HG03457 (cell line): ENCODE measurements around the gene IWS1.
"Not testable (repeated sequence)": the region's sequence is repeated elsewhere in the genome, so short reads cannot be mapped to it uniquely, and the experiment has no call there.

Source experiments
- ATAC-seq: cut with Tn5 transposase; IDR thresholded peaks from one replicate; pipeline ENCODE4 v1.9.1; 2021; ENCODE audit warnings: moderate number of reproducible peaks; ENCODE audit not compliant: unreplicated experiment

IWS1 gene

DNA sequence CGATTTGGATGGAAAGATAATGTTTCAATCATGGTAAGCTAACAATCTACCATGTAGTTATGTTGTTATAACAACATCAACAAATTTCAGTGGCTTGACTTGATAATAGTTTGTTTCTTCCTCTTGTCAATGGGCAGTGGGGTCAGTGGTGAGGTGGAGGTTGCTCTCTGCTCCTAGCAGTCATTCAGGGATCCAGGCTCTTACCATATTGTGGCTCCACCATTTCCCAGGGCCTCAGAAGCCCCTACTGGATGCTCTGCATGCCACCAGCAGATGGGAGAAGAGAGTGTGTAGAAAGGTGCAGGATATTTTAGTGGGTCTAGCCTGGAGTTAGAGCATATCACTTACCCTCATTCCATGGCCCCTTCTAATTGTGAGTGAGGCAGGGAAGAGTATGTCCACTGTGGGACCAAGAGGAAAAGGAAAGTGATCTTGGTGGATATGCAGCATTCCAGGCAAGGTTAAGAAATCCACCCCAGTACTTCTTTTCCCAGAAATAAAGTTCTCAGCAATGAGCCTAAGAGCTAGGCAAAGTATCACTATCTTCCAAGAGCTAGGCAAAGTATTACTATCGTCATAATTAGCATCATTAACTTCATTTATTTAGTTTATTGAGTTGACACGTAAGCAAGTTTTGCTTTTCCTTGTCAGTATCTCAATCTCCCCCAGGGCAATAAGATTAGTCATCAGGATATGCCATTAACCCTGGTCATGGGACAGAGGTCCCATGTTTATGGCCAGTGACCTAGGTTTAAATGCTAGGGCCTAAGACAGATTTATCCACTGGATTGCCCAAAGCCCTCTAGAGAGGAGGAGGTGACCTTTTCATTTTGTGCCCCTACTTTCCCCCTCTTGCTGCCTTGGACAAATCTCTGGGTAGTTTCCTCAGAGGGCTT lies 4.2 kb upstream of the IWS1 start:
- ATAC-seq = no peak

- ATAC-seq = not testable (repeated sequence)
These were observed 3.1 kb upstream of the IWS1 start for GRCh38 chr2:127529416-127529815.

- ATAC-seq = no peak
These were observed 2.2 kb upstream of the IWS1 start for GRCh38 chr2:127528487-127528886.

- no peak for ATAC-seq
These were observed 914 bp upstream of the IWS1 start for GRCh38 chr2:127527001-127527804.

- ATAC-seq = peak; percentile 4
These were observed 578 bp downstream of the IWS1 start for GRCh38 chr2:127525691-127526131.

- not testable (repeated sequence) for ATAC-seq
These were observed 2.0 kb downstream of the IWS1 start for GRCh38 chr2:127524198-127524834.

- ATAC-seq = no peak
These were observed 2.9 kb downstream of the IWS1 start for GRCh38 chr2:127523269-127523939.

- no peak for ATAC-seq
These were observed 5.9 kb downstream of the IWS1 start for GRCh38 chr2:127520424-127520823.

DNA sequence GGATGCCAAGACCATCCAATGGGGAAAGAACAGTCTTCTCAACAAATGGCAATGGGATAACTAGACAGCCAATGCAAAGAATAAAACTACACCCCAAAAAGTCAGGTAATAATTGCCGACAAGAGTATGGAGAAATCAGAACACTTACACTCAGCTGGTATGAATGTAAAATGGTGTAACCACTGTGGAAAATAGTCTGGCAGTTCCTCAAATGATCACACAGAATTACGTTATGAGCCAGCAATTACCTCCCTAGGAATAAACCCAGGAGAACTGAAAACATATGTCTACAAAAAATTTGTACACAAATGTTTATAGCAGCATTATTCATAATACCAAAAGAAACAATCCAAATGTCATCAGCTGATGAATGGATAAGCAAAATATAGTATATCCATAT lies 8.8 kb downstream of the IWS1 start:
- ATAC-seq = no peak

DNA sequence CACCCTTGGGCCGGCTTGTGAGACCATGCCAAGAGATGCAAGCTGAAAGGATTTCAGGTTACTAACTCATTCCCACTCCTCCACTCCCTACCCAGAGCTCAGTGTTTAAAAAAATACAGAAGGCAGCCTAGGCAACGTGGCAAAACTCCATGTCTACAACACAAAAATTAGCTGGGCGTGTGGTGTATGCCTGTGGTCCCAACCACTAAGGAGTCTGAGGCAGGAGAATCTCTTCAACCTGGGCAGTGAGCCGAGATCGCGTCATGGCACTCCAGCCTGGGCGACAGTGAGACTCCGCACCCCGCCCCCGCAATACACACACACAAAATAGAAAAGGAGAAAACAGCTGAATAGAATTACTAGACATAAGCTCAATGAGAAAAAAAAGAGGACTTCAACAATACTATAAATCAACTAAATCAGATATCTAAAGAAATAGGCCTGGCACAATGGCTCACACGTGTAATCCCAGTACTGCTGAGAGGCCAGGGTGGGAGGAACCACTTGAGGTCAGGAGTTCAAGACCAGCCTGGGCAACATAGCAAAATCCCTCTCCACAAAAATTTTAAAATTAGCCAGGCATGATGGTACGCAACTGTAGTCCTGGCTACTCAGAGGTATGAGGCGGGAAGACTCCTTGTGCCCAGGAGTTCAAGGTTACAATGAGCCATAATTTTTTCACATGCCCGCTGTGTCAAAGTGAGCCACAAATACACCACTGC lies 10.1 kb downstream of the IWS1 start:
- no peak for ATAC-seq

DNA sequence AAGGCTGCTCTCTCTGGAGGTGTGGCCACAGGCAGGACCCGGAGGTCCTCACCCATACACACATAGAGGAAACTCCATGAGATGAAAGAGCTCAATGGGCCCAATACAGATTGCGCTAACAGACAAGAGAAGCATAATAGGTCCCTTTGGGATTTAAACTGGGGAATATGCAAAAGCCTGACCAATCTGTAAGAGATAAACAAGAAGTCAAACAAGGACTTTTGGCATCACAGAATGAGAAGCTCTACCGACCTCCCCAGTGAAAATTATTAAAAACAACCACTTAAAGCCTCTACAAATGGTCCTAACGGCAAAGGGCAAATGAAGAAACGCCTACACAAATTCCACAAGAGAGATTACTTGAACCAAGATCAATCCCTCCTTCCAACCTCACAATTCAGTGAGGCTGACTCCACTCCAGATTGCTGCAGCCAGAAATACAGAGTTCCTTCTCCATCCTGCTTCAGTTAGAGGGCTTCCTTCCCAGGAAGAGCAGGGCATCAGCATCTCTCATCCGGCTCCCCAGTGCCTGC lies 10.8 kb downstream of the IWS1 start:
- no peak for ATAC-seq

DNA sequence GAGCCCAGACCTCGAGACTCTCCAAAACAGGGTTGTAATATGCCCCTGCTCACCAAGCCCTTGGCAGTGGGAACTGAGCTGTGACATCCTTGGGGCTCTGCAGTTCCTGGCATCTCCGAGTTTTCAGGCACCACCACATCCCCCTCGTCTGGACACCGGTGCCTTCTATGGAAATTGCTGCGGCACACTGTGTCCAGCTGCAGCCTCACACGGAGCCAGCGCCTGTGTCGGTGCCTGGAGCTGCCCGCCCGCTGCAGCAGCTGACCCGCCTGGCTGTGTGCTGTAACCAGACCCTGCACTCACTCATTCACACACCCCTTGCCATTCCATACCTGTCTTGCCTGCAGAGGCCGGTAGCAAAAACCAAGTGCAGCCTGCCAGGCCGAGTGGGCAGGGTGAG lies 11.8 kb downstream of the IWS1 start:
- ATAC-seq = no peak

DNA sequence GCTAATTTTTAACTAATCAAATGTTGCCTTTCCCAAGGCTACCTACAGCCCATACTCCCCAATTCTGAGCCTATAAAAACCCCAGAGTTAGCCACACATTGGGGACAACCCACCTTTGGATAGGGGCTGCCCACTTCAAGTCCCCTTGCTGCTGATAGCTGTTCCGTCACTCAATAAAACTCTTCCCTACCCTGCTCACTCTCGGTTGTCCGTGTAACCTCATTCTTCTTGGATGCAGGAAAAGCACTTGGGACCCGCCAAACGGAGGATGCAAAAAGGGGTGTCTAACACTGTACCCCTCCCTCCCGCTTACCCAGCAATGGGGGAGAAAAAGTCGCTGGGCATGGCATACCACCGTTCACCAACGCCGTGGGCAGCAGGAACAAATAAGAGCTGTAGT lies 12.2 kb downstream of the IWS1 start:
- ATAC-seq = no peak

GRCh38 chr2:127512362-127512761 lies 13.9 kb downstream of the IWS1 start:
- ATAC-seq = no peak

DNA sequence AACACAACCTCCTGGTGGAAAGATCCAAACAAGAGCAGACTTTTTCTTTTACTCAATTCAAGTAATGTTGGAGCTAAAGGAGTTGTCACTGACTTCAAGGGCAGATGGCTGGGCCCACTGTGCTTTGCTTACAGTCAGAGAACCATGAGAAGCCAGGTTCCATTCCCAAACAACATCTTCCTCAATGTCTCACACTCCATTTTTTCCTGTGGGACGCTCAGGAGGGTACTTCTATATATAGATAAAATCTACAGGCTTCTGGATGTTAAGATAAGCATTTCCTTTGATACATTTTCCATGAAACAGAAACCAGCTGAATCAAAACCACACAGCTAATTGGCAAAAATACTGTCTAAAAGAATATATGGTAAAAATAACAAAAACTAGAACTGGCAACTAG lies 14.4 kb downstream of the IWS1 start:
- no peak for ATAC-seq

DNA sequence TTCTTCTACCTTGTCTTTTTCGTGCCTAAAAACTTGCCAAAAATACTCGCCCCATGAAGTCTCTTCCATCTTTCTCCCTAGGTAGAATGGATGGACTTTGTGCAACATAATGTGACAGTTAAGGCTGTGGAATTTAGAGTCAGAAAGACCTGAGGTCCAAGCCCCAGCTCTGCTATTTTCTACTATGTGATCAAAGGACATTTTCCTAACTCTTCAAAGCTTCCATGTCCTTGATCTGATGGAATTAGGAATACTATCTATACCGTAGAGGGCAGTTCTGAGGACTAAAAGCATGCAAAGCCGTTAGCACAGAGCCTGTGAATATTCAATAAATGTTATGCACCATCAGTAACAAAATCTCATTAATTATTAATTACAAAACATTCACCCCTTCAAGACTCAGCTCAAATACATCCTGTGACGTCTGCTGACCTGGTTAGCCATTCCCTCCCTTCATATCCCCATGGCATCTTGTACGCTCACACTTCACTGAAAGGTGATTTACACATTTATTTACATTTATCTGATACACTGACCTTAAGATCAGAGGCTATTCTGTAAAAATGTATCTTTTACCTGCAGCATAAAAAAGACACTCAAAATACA lies 15.1 kb downstream of the IWS1 start:
- ATAC-seq = no peak

DNA sequence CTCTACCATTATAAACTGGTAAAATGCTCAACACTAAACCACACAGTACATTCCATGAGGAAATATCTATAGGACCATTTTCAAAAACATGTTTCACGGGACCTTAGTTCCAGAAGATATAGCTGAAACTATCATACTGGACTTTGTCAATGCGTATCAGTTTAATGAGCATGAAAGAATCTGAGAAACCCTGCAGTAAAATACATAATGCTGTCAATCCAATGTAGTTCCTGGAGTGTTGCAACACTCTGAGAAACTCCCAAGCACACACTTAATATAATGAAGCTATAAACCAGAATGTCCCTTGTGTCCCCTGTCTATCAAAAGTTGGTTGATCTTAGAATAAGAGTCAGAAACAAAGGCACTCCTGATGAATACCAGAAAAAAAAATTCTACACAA lies 16.2 kb downstream of the IWS1 start:
- ATAC-seq = no peak

GRCh38 chr2:127508631-127509034 lies 17.7 kb downstream of the IWS1 start:
- no peak for ATAC-seq

GRCh38 chr2:127508023-127508630 lies 18.2 kb downstream of the IWS1 start:
- ATAC-seq = no peak
